Loucy (cell line): ENCODE measurements around the gene BLACAT1.

Experiments
- CTCF ChIP-seq: fragments of 200-600 bp; sonication (generic); conservative IDR thresholded peaks from 2 replicates; pipeline ENCODE4 v1.5.1; 2014; ENCODE audit warnings: mild to moderate bottlenecking, antibody characterized with exemption, low read length
- EZH2phosphoT487 ChIP-seq: fragments of 200-600 bp; IDR thresholded peaks from 2 replicates; pipeline ENCODE4 v1.6.1; 2018; ENCODE audit warnings: antibody characterized with exemption, mild to moderate bottlenecking, moderate library complexity, borderline replicate concordance

- peak; percentile 42 for TF ChIP-seq CTCF
- no peak for TF ChIP-seq EZH2phosphoT487
Observed at GRCh38 chr1:205430696-205431305, 25.0 kb downstream of the BLACAT1 start.
